K562 (cell line): ENCODE measurements around the gene RETREG2. TPM values are rescaled to one million over a fixed set of nuclear protein-coding genes. Genes with fewer than 3 reads are reported as not detected.
A peak's percentile ranks its signal among the peaks of the same experiment; 100 is the strongest.

Experiments used
- ELF2 ChIP-seq: fragments of 250-450 bp; sonication (Bioruptor Pico); IDR thresholded peaks from 2 replicates; pipeline ENCODE4 v1.5.0; 2021; ENCODE audit warnings: mild to moderate bottlenecking
- FOXO4 ChIP-seq: fragments of 450-650 bp; formaldehyde crosslinking; IDR thresholded peaks from 2 replicates; pipeline ENCODE4 v1.4.0; 2020; ENCODE audit warnings: mild to moderate bottlenecking, moderate library complexity
- NR3C1 ChIP-seq: sonication (generic); formaldehyde crosslinking; IDR thresholded peaks from 2 replicates; pipeline ENCODE4 v1.8.1; 2022; ENCODE audit warnings: missing genetic modification reagents
- SIN3B ChIP-seq: fragments of 450-650 bp; IDR thresholded peaks from 2 replicates; pipeline ENCODE4 v1.6.1; 2017; ENCODE audit warnings: low read depth, mild to moderate bottlenecking, moderate library complexity
- SMAD1 ChIP-seq: fragments of 150-350 bp; IDR thresholded peaks from 2 replicates; pipeline ENCODE4 v1.6.1; 2014; ENCODE audit warnings: low read length, low read depth; ENCODE audit not compliant: partially characterized antibody
- SMARCA4 ChIP-seq: fragments of 450-650 bp; IDR thresholded peaks from 2 replicates; pipeline ENCODE4 v1.6.1; 2016
- ZBED1 ChIP-seq: IDR thresholded peaks from 2 replicates; pipeline ENCODE4 v1.6.1; 2014
- ZEB2 ChIP-seq: fragments of 450-650 bp; IDR thresholded peaks from 2 replicates; pipeline ENCODE4 v1.6.1; 2016
- ZNF165 ChIP-seq: fragments of 250-450 bp; sonication (Bioruptor Pico); IDR thresholded peaks from 2 replicates; pipeline ENCODE4 v1.4.0; 2020; ENCODE audit warnings: borderline replicate concordance
- ZNF212 ChIP-seq: fragments of 450-650 bp; formaldehyde crosslinking; IDR thresholded peaks from 2 replicates; pipeline ENCODE4 v1.4.0; 2020; ENCODE audit warnings: mild to moderate bottlenecking
- ZNF347 ChIP-seq: fragments of 450-650 bp; formaldehyde crosslinking; IDR thresholded peaks from 2 replicates; pipeline ENCODE4 v1.4.0; 2020; ENCODE audit warnings: low read depth, mild to moderate bottlenecking, moderate library complexity
- ZNF408 ChIP-seq: fragments of 250-450 bp; sonication (Bioruptor Pico); IDR thresholded peaks from 2 replicates; pipeline ENCODE4 v1.4.0; 2020; ENCODE audit warnings: low read depth, mild to moderate bottlenecking, moderate library complexity
- polyA plus RNA-seq, 8 experiments: library from polyadenylated mRNA; depleted of rRNA in 4 of 8; stranded (reverse) in 5 of 8; unstranded in 3 of 8; fragments of >200 nt; fragmentation: Nextera tagmentation in 2 of 8; fragmentation: Illumina TruSeq in 1 of 8; extraction: Ambion mirVana in 2 of 8; extraction: Trizol in 1 of 8; gene quantifications; 2 replicates each; pipeline versions ENCODE4 v1.2.1 to v1.2.3, GENCODE V29; 2011 to 2014; ENCODE audit warnings: inconsistent platforms in 1 of 8, missing spikeins in 1 of 8
- total RNA-seq, 7 experiments: library from RNA; depleted of rRNA in 6 of 7; stranded (reverse); fragments of >200 nt in 6 of 7; fragmentation: Illumina TruSeq in 2 of 7; extraction: Trizol in 2 of 7; gene quantifications; 2 replicates each; pipeline versions ENCODE4 v1.2.1 to v1.2.3, GENCODE V29; 2011 to 2021; ENCODE audit warnings: low replicate concordance in 1 of 7

The RETREG2 gene
- total and polyA plus RNA-seq, 9 of the 15 experiments (the other 6 are each of a cell fraction or from before 2014, with no cell fraction given): 4.9 to 40.1 (median 19.2) TPM

- TF ChIP-seq ZNF212 (CRISPR knock-in tag) (no peak), ZBED1 (no peak), ZNF408 (CRISPR knock-in tag) (no peak), SMARCA4 (peak; percentile 43; the same call in 1 of the 2 replicates), SMAD1 (no peak), FOXO4 (CRISPR knock-in tag) (no peak), ELF2 (CRISPR knock-in tag) (no peak; the same call in 1 of the 2 replicates), ZNF165 (CRISPR knock-in tag) (no peak), ZEB2 (no peak), NR3C1 (CRISPR knock-in tag) (no peak), ZNF347 (CRISPR knock-in tag) (no peak), SIN3B (peak; percentile 79)
Observed at GRCh38 chr2:219177552-219178376, at the start of gene RETREG2 (continued).
